ENCODE results near the gene GPR137.
A peak's percentile ranks its signal among the peaks of the same experiment; 100 is the strongest.

DNA sequence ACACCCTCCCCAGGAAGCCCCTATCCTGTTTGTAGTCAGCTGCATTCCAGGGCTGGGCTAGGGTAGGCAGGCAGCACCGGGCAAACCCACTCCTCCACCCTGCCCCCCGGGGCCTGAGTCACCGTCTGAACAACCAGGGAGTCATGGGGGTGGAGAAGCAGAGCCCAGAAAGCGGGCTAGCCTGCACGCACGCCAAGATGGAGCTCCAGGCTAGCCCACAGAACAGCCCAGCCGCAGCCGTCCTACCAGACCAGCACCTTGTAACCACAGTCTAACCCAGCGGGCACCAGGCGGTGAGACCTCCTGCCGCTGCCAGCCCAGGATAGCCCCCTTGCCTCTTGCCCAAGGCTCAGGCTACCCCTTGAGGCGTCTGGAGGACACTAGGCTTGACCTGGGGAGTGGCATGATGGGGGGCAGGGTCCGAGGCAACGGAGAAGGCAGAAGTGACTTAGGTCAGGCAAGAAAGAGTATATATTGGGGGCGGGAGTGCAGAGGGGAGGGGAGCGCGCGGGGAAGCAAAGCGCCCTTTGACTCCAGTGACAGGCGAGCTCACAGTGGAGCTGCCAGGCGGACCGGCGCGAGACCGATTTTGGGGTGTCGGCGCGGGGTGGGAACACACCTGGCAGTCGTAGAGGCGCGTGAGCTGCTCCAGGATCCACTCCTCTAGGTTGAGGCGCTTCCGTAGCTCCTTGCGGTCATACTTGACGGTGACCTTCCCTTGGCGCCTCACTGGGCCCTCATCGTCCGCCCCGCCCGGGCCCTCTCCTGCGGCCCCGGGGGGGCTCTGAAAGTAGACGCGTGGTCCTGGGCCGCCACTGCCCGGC, 39.6 kb upstream of the GPR137 start:
- no peak for TF ChIP-seq CTCF (IDR thresholded peaks at IDR 0.05)
- peak; percentile 37 to 46 for TF ChIP-seq POLR2AphosphoS5 (IDR thresholded peaks at IDR 0.05)
- TF ChIP-seq POLR2A (IDR thresholded peaks at IDR 0.05; ENCODE audit: low read depth): no peak
- TF ChIP-seq EP300 (IDR thresholded peaks at IDR 0.05): no peak

Measured in esophagus muscularis mucosa (tissue), 4 donors.